ENCODE measurements around the gene SDHAF1.
A peak's percentile ranks its signal among the peaks of the same experiment; 100 is the strongest.
"Not testable (repeated sequence)": the region's sequence is repeated elsewhere in the genome, so short reads cannot be mapped to it uniquely, and the experiment has no call there.

The SDHAF1 gene

DNA sequence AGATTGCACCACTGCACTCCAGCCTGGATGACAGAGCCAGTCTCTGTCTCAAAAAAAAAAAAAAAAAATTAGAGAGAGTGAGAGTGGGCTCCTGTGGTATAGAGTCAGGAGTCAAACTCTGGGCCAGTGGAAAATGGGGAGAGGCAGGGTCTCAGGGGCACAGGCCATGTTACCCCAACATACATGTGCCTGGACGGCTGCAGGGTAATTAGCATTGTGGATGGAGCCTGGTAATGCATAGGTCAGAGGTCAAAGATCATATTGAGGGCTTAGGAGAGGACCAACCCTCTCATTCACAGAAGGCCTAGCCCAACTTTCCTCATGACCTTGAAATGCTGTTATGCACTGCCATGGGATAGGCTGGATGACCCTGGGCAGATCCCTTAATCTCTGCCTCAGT lies 30.6 kb downstream of the SDHAF1 start:
- no peak for DNase-seq

DNA sequence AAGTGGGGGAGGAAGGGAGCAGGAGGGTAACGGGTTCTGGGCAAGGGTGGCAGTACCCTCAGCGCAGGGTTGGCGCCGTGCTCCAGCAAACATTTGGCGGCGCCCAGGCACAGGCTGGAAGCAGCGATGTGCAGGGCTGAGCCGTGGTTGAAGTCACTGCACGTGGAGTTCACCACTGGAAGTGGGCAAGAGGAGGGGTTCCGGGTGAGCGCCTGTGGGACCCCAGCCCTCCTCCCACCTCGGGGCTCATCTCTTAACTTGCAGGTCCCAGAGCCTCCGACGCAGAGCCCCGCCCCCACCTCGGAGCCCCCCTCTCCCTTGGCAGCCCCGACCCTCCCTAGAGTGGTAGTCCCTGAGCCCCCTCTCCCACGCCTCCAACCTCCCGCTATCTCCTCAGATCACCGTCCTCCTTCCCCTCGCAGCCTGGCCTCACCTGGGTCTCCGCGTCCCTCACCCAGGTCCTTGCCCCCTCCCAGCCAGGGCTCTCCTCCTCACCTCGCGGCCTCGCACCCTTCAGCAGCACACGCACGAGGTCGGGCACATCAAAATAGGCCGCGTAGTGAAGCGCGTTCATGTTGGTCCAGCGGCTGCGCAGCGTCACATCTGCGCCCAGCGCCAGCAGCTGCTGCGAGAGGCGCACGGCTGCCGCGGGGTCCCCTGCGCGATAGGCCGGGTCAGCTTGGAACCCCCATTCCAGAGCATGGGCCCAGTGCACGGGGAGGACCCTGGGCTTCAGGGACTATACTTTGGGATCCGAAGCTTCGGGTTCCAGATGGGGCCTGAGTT lies 31.3 kb downstream of the SDHAF1 start:
- DNase-seq: no peak

DNA sequence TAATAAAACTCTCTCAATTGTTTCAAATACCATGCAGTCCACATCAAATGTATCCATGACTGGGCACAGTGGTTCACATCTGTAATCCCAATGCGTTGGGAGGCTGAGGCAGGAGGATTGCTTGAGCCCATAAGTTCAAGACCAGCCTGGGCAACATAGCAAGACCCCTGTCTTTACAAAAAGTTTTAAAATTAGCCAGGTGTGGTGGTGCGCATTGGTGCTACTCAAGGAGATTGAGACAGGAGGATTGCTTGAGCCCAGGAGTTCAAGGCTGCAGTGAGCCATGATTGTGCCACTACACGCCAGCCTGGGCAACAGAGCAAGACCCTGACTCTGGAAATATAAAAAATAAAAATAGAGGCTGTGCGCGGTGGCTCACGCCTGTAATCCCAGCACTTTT lies 32.7 kb downstream of the SDHAF1 start:
- no peak for DNase-seq

DNA sequence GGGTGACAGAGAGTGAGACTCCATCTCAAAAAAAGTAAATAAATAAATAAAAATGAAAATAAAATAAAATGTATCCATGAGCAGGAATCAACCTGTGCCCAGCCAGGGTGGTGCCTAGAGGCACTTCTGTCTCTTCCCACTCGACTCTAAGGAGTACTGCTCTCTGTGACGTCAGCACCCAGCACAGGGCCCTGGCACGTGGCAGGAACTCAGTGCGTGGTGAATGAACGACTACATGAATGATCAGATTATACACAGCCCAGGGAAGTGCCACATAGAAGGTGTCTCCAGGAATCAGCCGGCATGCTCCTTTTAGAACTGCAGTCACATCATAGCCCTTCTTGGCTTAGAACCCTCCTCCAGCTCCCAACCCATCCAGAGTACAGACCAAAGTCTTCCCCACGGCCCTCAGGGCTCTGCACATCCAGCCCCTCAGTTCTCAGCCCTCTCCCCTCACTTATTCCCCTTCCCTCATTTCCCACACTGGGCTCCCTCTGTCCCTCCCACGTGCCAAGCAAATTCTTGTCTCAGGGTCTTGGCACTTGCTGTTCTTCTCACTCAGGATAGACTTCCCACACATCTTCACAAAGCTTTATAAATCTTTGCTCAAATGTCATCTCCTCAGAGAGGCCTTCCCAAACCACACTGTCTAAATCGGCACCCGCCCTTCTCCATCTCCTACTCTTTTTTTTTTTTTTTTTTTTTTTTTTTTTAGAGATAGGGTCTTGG lies 33.5 kb downstream of the SDHAF1 start:
- no peak for DNase-seq

DNA sequence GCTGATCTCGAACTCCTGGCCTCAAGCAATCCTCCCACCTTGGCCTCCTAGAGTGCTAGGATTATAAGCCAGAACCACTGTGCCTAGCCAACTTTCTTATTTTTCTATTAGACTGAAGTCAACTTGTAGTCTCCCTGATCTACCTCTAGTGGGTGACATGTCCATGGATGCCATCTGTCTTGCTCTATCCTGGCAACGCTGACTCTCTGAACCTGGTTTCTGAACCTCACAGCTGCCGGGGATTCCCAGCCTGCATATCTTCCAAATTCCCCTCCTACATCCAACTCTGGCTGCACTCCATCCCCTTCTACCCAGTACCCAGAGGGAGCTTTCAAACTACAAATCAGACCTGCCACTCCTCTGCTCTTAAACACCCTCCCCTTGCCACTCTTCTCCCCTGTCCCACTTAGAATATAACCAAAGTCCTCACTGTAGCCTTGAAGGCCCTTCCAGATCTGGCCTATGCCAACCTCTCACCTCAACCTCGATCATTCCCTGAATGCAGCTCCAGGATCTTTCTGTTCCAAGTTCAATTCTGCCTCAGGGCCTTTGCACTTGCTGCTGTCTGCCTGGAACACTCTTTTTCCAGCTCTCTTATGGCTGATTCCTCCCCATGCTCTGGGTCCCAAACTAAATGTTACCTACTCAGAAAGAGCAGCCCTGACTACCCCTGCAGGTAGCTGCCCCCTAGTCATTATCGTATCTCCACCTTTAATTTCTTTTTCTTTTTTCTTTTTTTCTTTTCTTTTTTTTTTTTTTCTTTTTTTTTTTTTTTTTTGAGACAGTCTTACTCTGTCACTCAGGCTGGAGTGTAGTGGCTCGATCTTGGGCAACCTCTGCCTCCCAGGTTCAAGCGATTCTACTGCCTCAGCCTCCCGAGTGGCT lies 35.5 kb downstream of the SDHAF1 start:
- DNase-seq: peak; percentile 59

DNA sequence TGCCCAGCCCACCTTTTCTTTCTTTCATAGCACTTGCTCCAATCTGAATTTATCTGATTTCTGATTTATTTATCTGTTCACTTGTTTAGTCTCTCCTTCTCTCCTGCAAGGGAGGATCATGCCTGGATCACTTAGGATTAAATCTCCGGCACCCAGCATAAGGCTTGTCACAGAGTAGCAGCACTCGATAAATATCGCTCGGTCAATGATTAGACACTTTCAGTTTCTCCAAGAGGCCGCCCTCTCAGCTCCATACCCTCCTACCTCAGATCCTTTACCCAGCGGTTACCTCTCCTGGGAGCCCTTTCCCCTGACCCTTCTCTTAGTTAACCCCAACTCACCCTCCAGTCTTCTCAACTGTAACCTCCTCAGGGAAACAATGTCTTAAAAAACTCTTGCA lies 36.3 kb downstream of the SDHAF1 start:
- no peak for DNase-seq

DNA sequence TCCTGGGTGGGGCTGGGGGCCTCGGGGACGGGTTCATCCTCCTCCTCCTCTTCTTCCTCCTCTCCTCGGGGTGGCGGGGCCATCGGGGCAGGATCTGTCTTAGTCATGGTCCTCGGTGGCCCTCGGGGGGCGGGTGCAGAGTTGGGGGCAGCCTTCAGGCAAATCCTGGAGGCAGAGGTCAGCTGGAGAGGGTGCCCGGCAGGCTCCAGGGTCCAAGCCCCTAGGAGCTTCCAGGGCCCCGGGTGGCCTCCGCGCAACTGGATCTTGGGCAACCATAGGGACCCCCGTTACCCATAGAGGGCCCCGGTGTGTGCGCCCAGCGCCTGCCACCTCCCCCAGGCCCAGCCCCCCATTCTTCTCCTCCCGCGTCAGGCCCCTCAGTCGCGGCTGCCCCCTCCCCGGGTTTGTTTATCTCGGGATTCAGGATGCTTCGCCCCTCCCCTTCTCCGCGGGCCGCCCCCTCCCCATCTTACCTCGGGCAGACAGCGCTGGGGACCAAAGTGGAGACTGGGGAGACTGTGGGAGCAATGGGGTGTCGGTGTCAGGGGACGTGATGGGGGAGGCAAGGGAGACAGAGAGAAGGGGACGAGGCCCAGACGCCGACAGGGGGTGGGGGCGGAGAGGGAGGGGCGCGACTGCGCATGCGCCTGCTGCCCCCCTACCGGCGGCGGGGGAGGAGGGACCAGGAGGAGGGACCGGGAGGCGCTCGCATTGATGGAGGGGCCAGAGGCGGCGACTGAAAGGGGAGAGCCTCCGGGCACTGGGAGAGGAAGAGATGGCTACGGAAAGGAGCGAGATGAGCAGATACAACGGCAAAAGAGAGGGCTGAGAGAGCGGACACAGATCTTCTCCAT lies 37.5 kb downstream of the SDHAF1 start, which contains the start of gene CLIP3:
TSS of gene CLIP3 (minus strand) at position 623 of the 854 bp plus-strand sequence. CDS start at position 107, 516 bp downstream.
- DNase-seq: no peak

DNA sequence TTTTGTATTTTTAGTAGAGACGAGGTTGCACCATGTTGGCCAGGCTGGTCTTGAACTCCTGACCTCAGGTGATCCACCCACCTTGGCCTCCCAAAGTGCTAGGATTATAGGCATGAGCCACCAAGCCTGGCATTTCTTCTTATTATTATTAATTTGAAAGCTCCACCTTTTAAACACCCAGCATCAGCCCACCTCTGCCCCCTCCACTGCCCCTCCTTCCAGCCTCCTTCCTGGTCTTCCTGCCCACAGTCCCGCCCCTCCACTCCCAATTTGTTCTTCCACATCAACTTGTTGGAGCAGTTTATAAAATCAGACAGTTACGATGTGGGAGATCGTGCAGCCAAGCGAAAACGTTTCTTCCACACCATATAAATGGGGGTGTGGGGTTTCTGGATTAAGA lies 45.5 kb downstream of the SDHAF1 start:
- no peak for DNase-seq

DNA sequence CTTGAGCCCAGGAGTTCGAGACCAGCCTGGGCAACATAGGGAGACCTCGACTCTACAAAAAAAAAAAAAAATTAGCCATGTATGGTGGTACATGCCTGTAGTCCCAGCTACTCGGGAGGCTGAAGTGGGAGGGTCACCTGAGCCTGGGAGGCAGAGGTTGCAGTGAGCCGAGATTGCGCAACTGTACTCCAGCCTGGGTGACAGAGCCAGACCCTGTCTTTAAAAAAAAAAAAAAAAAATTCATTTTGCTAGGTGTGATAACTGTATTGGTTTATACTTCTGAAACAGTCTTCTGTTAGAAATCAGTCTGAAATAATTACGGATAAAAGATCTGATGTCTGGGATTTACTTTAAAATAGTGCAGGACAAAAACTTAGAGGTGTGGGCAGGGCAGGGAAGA lies 46.1 kb downstream of the SDHAF1 start:
- not testable (repeated sequence) for DNase-seq

DNA sequence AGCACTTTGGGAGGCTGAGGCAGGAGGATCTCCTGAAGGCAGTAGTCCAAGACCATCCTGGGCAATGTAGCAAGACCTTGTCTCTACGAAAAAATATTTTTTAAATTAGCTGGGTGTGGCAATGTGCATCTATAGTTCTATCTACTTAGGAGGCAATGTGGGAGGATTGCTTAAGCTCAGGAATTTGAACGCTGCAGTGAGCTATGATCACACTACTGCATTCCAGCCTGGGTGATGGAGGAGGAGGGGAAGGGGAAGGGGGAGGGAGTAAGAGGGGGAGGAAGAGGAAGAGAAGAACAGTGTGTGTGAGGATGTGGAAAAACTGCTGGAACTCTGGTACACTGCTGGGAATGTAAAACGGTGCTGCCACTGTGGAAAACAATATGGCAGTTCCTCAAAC lies 46.8 kb downstream of the SDHAF1 start:
- no peak for DNase-seq

DNA sequence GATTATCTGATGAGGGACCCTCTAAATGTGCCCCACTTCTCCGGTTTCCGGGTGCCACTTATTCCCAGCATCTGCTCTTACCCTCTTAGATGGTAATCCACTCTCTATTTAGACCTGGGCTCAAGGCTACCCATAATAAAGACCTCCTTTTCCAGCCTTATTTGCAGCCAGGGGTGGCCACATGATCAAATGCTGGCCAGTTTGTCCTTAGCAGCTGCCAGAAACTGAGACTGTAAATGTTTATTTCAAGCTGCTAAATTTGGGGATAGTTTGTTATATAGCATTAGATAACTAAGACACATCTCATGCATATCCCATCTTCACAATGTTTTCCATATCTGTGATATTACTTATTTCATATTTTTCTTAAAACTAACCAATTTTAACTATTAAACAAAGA lies 49.0 kb downstream of the SDHAF1 start:
- no peak for DNase-seq

All from 8988T (cell line).